Fibroblast of lung (primary cell): ENCODE measurements around the gene RAB43. TPM values are rescaled to one million over a fixed set of nuclear protein-coding genes. Genes with fewer than 3 reads are reported as not detected.

Source experiments
- DNase-seq, 2 donors: peaks; one replicate each; pipeline versions ENCODE4 v3.0.0 to v3.0.0-alpha.2; 2010; ENCODE audit warnings: low read depth in 2 of 2
- H2AFZ ChIP-seq: 2 replicates; pipeline ENCODE4 v1.5.1; 2012; ENCODE audit warnings: low read length, control low read depth, inconsistent platforms
- H3K27ac ChIP-seq: 2 replicates; pipeline ENCODE4 v1.5.1; 2011; ENCODE audit warnings: low read length, control low read depth; ENCODE audit not compliant: insufficient read depth
- H3K27me3 ChIP-seq: 2 replicates; pipeline ENCODE4 v1.5.1; 2011; ENCODE audit warnings: mild to moderate bottlenecking, low read length; ENCODE audit not compliant: control insufficient read depth, insufficient read depth
- H3K36me3 ChIP-seq: 2 replicates; pipeline ENCODE4 v1.5.1; 2011; ENCODE audit warnings: low read length; ENCODE audit not compliant: control insufficient read depth, insufficient read depth
- H3K4me1 ChIP-seq: 2 replicates; pipeline ENCODE4 v1.5.1; 2011; ENCODE audit warnings: low read length; ENCODE audit not compliant: control insufficient read depth, insufficient read depth; ENCODE audit errors: extremely low read depth
- H3K4me2 ChIP-seq: 2 replicates; pipeline ENCODE4 v1.5.1; 2011; ENCODE audit warnings: low read length, control low read depth; ENCODE audit not compliant: insufficient read depth; ENCODE audit errors: extremely low read depth
- H3K4me3 ChIP-seq, 4 experiments: fragments of 200-600 bp in 1 of 4; sonication (generic) in 1 of 4; replicated peaks in 1 of 4; 2 replicates each; pipeline ENCODE4 v1.5.1; 2011 to 2016; ENCODE audit warnings: low read length in 4 of 4, low read depth in 3 of 4, mild to moderate bottlenecking in 3 of 4, control low read depth in 2 of 4, inconsistent platforms in 1 of 4, mixed read lengths in 1 of 4; ENCODE audit not compliant: insufficient read depth in 1 of 4; ENCODE audit errors: control extremely low read depth in 1 of 4
- H3K79me2 ChIP-seq: 2 replicates; pipeline ENCODE4 v1.5.1; 2012; ENCODE audit warnings: mild to moderate bottlenecking, low read length, inconsistent platforms; ENCODE audit not compliant: control insufficient read depth, insufficient read depth
- H3K9ac ChIP-seq: 2 replicates; pipeline ENCODE4 v1.5.1; 2011; ENCODE audit warnings: mild to moderate bottlenecking, low read length, control low read depth; ENCODE audit not compliant: insufficient read depth
- H3K9me3 ChIP-seq: 2 replicates; pipeline ENCODE4 v1.5.1; 2012; ENCODE audit warnings: low read depth, low read length; ENCODE audit not compliant: control insufficient read depth, insufficient read depth
- H4K20me1 ChIP-seq: 2 replicates; pipeline ENCODE4 v1.5.1; 2011; ENCODE audit warnings: low read length; ENCODE audit not compliant: control insufficient read depth, insufficient read depth; ENCODE audit errors: extremely low read depth
- EZH2 ChIP-seq: IDR thresholded peaks from 2 replicates; pipeline ENCODE4 v1.5.1; 2012; ENCODE audit warnings: low read length, control low read depth, mild to moderate bottlenecking; ENCODE audit errors: missing control alignments
- polyA plus RNA-seq, 2 donors: library from polyadenylated mRNA; depleted of rRNA in 1 of 2; stranded (reverse) in 1 of 2; unstranded in 1 of 2; fragments of >200 nt; gene quantifications; 2 replicates each; pipeline ENCODE4 v1.2.1, GENCODE V29; 2011 to 2012; ENCODE audit warnings: missing spikeins in 1 of 2
- total RNA-seq: library from RNA; depleted of rRNA; stranded (reverse); fragments of >200 nt; gene quantifications from 2 replicates; pipeline ENCODE4 v1.2.1, GENCODE V29; 2014
- TF ChIP-seq, protein P1 (sequence below), 2 donors: IDR thresholded peaks in 1 of 2; conservative IDR thresholded peaks in 1 of 2; 1 replicate in 1 of 2; 2 replicates in 1 of 2; pipeline ENCODE4 v1.5.1; 2011 to 2012; ENCODE audit warnings: low read length in 2 of 2, control low read depth in 1 of 2, inconsistent platforms in 1 of 2, low read depth in 1 of 2, mild to moderate bottlenecking in 1 of 2

The RAB43 gene
- total and polyA plus RNA-seq, 2 donors (not counting 1 experiment from before 2014, with no cell fraction given): 5.7 to 21.5 TPM

- TF ChIP-seq, protein P1, sequence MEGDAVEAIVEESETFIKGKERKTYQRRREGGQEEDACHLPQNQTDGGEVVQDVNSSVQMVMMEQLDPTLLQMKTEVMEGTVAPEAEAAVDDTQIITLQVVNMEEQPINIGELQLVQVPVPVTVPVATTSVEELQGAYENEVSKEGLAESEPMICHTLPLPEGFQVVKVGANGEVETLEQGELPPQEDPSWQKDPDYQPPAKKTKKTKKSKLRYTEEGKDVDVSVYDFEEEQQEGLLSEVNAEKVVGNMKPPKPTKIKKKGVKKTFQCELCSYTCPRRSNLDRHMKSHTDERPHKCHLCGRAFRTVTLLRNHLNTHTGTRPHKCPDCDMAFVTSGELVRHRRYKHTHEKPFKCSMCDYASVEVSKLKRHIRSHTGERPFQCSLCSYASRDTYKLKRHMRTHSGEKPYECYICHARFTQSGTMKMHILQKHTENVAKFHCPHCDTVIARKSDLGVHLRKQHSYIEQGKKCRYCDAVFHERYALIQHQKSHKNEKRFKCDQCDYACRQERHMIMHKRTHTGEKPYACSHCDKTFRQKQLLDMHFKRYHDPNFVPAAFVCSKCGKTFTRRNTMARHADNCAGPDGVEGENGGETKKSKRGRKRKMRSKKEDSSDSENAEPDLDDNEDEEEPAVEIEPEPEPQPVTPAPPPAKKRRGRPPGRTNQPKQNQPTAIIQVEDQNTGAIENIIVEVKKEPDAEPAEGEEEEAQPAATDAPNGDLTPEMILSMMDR (conservative IDR thresholded peaks at IDR 0.05 in 1 of 2, IDR thresholded peaks at IDR 0.05 in 1 of 2; ENCODE audit: low read depth in 1 of 2, low read length in 2 of 2): no peak
- no peak for TF ChIP-seq EZH2
- H3K4me2 ChIP-seq: no peak overlapping the region
- no peak overlapping the region for H3K4me3 ChIP-seq
- H3K9ac ChIP-seq: no peak overlapping the region
- H2AFZ ChIP-seq: no peak overlapping the region
- no peaks in the 10 kb centered on the region for H3K4me1 ChIP-seq
- no peaks in the 10 kb centered on the region for H3K9me3 ChIP-seq
- H3K27ac ChIP-seq: no peak overlapping the region
- peaks cover 2% of the 10 kb centered on the region for H4K20me1 ChIP-seq
- peaks cover 3% of the 10 kb centered on the region for H3K79me2 ChIP-seq
- no peak for DNase-seq
- H3K27me3 ChIP-seq: no peaks in the 10 kb centered on the region
- no peaks in the 10 kb centered on the region for H3K36me3 ChIP-seq
Measured at GRCh38 chr3:129103296-129103695, 18.3 kb downstream of the RAB43 start.

GRCh38 chr3:129101370-129102138 lies 20.1 kb downstream of the RAB43 start:
- no peak overlapping the region for H3K27ac ChIP-seq
- no peak for TF ChIP-seq EZH2
- TF ChIP-seq, protein P1 (conservative IDR thresholded peaks at IDR 0.05 in 1 of 2, IDR thresholded peaks at IDR 0.05 in 1 of 2; ENCODE audit: low read depth in 1 of 2, low read length in 2 of 2): no peak
- no peak overlapping the region for H3K9ac ChIP-seq
- no peaks in the 10 kb centered on the region for H3K79me2 ChIP-seq
- H3K9me3 ChIP-seq: no peaks in the 10 kb centered on the region
- H3K36me3 ChIP-seq: no peaks in the 10 kb centered on the region
- H3K4me3 ChIP-seq: no peak overlapping the region
- H3K27me3 ChIP-seq: no peaks in the 10 kb centered on the region
- no peaks in the 10 kb centered on the region for H4K20me1 ChIP-seq
- H3K4me2 ChIP-seq: no peak overlapping the region
- no peaks in the 10 kb centered on the region for H3K4me1 ChIP-seq
- H2AFZ ChIP-seq: no peak overlapping the region
- no peak for DNase-seq

- Histone ChIP-seq H3K79me2 (no peaks in the 10 kb centered on the region), H3K4me3 (no peak overlapping the region), H4K20me1 (no peaks in the 10 kb centered on the region), H3K36me3 (no peaks in the 10 kb centered on the region), H3K4me1 (no peaks in the 10 kb centered on the region), H3K27ac (no peak overlapping the region), H3K9me3 (no peaks in the 10 kb centered on the region), H3K27me3 (no peaks in the 10 kb centered on the region), H3K9ac (no peak overlapping the region), H3K4me2 (no peak overlapping the region), H2AFZ (no peak overlapping the region)
- DNase-seq: no peak
- TF ChIP-seq, protein P1 (conservative IDR thresholded peaks at IDR 0.05 in 1 of 2, IDR thresholded peaks at IDR 0.05 in 1 of 2; ENCODE audit: low read depth in 1 of 2, low read length in 2 of 2): no peak
- no peak for TF ChIP-seq EZH2
Measured at GRCh38 chr3:129100274-129100673, 21.3 kb downstream of the RAB43 start.
